Smooth muscle cell (in vitro differentiated cells): ENCODE measurements around the gene CACNA1C. TPM values are rescaled to one million over a fixed set of nuclear protein-coding genes. Genes with fewer than 3 reads are reported as not detected.

Experiments
- DNase-seq: peaks from one replicate; lab custom pipeline; 2025; ENCODE audit not compliant: unreplicated experiment; lab: John Stamatoyannopoulos, UW
- H2AFZ ChIP-seq: fragments of 200-600 bp; sonication (generic); 2 replicates; pipeline ENCODE4 v1.6.0; 2016; ENCODE audit warnings: antibody characterized with exemption, low read depth, mild to moderate bottlenecking
- H3F3A ChIP-seq: fragments of 200-600 bp; sonication (generic); 2 replicates; pipeline ENCODE4 v1.6.0; 2017; ENCODE audit warnings: antibody characterized with exemption, low read depth
- H3K27ac ChIP-seq: fragments of 200-600 bp; sonication (generic); 2 replicates; pipeline ENCODE4 v1.5.1; 2016; ENCODE audit warnings: low read depth, mild to moderate bottlenecking
- H3K27me3 ChIP-seq: fragments of 200-600 bp; sonication (generic); 2 replicates; pipeline ENCODE4 v1.6.1; 2016; ENCODE audit warnings: low read depth, mild to moderate bottlenecking
- H3K36me3 ChIP-seq: fragments of 200-600 bp; sonication (generic); 2 replicates; pipeline ENCODE4 v1.5.1; 2016; ENCODE audit warnings: low read depth
- H3K4me1 ChIP-seq: fragments of 200-600 bp; sonication (generic); 2 replicates; pipeline ENCODE4 v1.5.1; 2016; ENCODE audit warnings: low read depth
- H3K4me2 ChIP-seq: fragments of 200-600 bp; sonication (generic); 2 replicates; pipeline ENCODE4 v1.6.0; 2016; ENCODE audit warnings: mild to moderate bottlenecking
- H3K4me3 ChIP-seq: fragments of 200-600 bp; sonication (generic); 2 replicates; pipeline ENCODE4 v1.5.1; 2016; ENCODE audit warnings: mild to moderate bottlenecking
- H3K79me2 ChIP-seq: fragments of 200-600 bp; sonication (generic); 2 replicates; pipeline ENCODE4 v1.6.0; 2016; ENCODE audit warnings: low read depth, mild to moderate bottlenecking
- H3K9ac ChIP-seq: fragments of 200-600 bp; sonication (generic); 2 replicates; pipeline ENCODE4 v1.6.0; 2016; ENCODE audit warnings: low read depth
- H3K9me3 ChIP-seq: fragments of 200-600 bp; sonication (generic); replicated peaks from 2 replicates; pipeline ENCODE4 v1.5.1; 2016; ENCODE audit warnings: low read depth
- H4K20me1 ChIP-seq: fragments of 200-600 bp; sonication (generic); 2 replicates; pipeline ENCODE4 v1.6.0; 2016; ENCODE audit warnings: low read depth
- WGBS: methylation state at CpG from one replicate; pipeline ENCODE4 v1.1.7; 2016; ENCODE audit warnings: low lambda C conversion rate; 5-methylcytosine and 5-hydroxymethylcytosine counted together
- polyA plus RNA-seq: library from polyadenylated mRNA; unstranded; fragments of >200 nt; fragmentation: Nextera tagmentation; extraction: Ambion mirVana; gene quantifications from 2 replicates; pipeline ENCODE4 v1.2.1, GENCODE V29; 2016
- total RNA-seq: library from RNA; depleted of rRNA; stranded (reverse); fragments of >200 nt; gene quantifications from 2 replicates; pipeline ENCODE4 v1.2.3, GENCODE V29; 2014
- TF ChIP-seq, protein P1 (sequence below): fragments of 200-600 bp; sonication (generic); IDR thresholded peaks from 2 replicates; pipeline ENCODE4 v1.5.1; 2017; ENCODE audit warnings: borderline replicate concordance, mild to moderate bottlenecking, antibody characterized with exemption; ENCODE audit not compliant: insufficient read depth, poor library complexity, severe bottlenecking

Gene CACNA1C
- total and polyA plus RNA-seq, 2 experiments from 2014 or later = 1.6 to 4.5 TPM

DNA sequence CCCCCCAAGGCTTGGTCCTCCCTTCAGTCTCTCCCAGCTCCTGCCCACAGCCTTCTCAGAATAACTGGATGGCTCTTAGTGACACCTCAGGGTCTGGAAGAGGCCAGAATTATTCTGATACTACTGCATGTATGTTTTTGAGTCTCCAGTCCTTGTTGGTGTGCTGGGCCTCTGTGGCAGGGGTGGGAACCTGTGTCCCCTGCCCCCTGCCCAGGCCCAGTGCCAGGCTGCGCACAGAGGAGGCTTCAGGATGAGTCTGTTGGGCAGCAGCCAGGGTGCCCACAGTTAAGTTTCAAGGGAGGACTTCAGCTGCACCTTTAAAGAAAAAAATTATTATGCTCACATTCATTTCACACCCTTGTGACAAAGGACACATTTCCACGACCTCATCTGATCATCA lies 348.3 kb downstream of the CACNA1C start:
- no peaks in the 10 kb centered on the region for H3K27me3 ChIP-seq
- H4K20me1 ChIP-seq = no peaks in the 10 kb centered on the region
- H3K36me3 ChIP-seq = no peaks in the 10 kb centered on the region
- H3K79me2 ChIP-seq = no peaks in the 10 kb centered on the region
- H3K9me3 ChIP-seq = no peaks in the 10 kb centered on the region
- DNase-seq = no peak
- H3K27ac ChIP-seq = no peak overlapping the region
- WGBS = 81% methylated on average over 2 of the region's 2 CpGs
- H2AFZ ChIP-seq = no peak overlapping the region
- no peak overlapping the region for H3K4me2 ChIP-seq
- no peak overlapping the region for H3K9ac ChIP-seq
- H3K4me3 ChIP-seq = no peak overlapping the region
- H3K4me1 ChIP-seq = no peaks in the 10 kb centered on the region
- TF ChIP-seq, protein P1, sequence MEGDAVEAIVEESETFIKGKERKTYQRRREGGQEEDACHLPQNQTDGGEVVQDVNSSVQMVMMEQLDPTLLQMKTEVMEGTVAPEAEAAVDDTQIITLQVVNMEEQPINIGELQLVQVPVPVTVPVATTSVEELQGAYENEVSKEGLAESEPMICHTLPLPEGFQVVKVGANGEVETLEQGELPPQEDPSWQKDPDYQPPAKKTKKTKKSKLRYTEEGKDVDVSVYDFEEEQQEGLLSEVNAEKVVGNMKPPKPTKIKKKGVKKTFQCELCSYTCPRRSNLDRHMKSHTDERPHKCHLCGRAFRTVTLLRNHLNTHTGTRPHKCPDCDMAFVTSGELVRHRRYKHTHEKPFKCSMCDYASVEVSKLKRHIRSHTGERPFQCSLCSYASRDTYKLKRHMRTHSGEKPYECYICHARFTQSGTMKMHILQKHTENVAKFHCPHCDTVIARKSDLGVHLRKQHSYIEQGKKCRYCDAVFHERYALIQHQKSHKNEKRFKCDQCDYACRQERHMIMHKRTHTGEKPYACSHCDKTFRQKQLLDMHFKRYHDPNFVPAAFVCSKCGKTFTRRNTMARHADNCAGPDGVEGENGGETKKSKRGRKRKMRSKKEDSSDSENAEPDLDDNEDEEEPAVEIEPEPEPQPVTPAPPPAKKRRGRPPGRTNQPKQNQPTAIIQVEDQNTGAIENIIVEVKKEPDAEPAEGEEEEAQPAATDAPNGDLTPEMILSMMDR = no peak
- H3F3A ChIP-seq = no peaks in the 10 kb centered on the region

DNA sequence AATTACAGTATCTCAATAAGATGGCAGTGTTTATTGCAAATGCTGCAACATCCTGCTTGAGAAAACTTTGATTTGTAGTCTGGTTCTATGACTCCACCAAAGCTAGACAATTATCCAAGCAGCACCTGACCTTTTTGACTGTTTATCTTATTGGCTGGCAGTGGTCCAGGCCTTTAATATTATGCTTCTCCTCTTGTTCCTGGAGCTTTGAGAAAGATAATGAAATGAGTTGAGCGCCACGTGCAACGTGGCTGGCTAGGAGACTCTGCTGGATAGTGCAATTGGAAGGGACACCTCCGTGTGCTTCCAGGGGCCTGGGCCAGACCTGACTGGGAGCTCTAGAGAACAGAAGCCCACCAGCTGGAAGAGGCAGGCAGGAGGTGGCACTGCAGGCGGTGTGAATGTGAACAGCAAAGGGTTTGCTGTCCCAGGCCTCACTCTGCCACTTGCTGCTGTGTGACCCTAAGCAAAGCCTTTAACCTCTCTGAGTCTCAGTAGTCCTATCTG lies 349.3 kb downstream of the CACNA1C start:
- Histone ChIP-seq H3K27me3 (no peaks in the 10 kb centered on the region), H3K4me3 (no peak overlapping the region), H3K79me2 (no peaks in the 10 kb centered on the region), H3K4me2 (no peak overlapping the region), H4K20me1 (no peaks in the 10 kb centered on the region), H3K9ac (no peak overlapping the region), H3K27ac (no peak overlapping the region), H3K9me3 (no peaks in the 10 kb centered on the region), H3K36me3 (no peaks in the 10 kb centered on the region), H3F3A (no peaks in the 10 kb centered on the region), H3K4me1 (no peaks in the 10 kb centered on the region), H2AFZ (no peak overlapping the region)
- WGBS = 87% methylated on average over 5 of the region's 5 CpGs
- TF ChIP-seq, protein P1 = no peak
- no peak for DNase-seq

DNA sequence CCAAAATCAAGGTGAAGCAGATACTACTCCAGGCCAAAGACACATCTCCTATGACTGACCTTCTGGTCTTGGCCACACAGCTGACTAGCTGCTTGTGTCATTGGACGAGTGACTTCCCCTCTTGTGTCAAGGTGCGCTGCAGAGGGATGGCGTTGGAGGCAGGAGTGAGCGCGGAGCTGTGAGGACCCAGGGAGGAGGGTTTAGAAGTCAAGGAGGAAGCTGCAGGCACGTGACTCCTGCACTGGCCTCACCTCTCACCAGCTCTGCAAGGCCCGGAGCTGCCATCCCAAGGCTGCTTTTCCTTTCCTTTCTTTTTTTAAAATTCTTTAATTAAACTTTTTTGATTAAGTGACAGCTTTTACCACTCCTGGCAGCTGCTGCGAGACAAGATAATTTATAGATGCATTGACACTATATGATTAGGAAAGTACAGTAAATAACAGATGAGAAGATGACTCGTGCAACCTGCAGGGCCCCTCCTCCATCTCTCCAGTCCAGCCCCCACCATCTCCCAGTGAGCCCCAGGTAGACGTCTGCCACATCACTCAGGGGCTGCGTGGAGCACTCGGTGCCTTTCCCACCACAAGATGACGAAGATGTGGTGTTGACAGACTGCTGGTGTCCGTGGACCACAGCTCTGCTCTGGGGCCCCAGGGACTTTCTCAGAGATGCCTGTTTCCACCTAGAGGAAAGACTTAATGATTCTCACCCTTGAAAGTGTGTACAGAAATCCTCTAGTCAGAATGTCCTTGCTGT lies 350.6 kb downstream of the CACNA1C start:
- no peak for DNase-seq
- H3K4me2 ChIP-seq = no peak overlapping the region
- H3K4me3 ChIP-seq = no peak overlapping the region
- TF ChIP-seq, protein P1 = no peak
- no peaks in the 10 kb centered on the region for H4K20me1 ChIP-seq
- H2AFZ ChIP-seq = no peak overlapping the region
- H3K79me2 ChIP-seq = no peaks in the 10 kb centered on the region
- no peaks in the 10 kb centered on the region for H3F3A ChIP-seq
- no peak overlapping the region for H3K27ac ChIP-seq
- H3K9me3 ChIP-seq = no peaks in the 10 kb centered on the region
- WGBS = 90% methylated on average over 14 of the region's 14 CpGs
- H3K9ac ChIP-seq = no peak overlapping the region
- no peaks in the 10 kb centered on the region for H3K27me3 ChIP-seq
- H3K36me3 ChIP-seq = no peaks in the 10 kb centered on the region
- H3K4me1 ChIP-seq = no peaks in the 10 kb centered on the region

DNA sequence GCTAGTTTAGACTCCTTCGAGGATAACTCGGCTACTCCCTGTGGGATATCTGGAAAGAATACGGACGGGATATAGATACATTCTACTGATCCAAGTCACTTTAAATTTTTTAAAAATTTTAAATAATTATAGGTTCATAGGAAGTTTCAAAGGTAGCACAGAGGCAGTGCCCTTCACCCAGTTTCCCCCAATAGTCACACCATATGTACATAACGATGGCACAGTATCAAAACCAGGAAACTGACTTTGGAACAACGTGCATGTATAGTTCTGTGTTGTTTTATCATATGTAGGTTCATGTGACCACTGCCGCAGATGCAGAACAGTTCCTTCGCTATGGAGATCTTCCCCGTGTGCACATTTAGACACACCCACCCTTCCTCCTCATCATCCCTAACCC lies 352.3 kb downstream of the CACNA1C start:
- no peak overlapping the region for H3K4me2 ChIP-seq
- H3K4me1 ChIP-seq = no peaks in the 10 kb centered on the region
- no peak overlapping the region for H3K27ac ChIP-seq
- WGBS = 89% methylated on average over 9 of the region's 9 CpGs
- no peaks in the 10 kb centered on the region for H3K36me3 ChIP-seq
- TF ChIP-seq, protein P1 = no peak
- no peak overlapping the region for H3K9ac ChIP-seq
- no peak for DNase-seq
- H3F3A ChIP-seq = no peaks in the 10 kb centered on the region
- H3K4me3 ChIP-seq = no peak overlapping the region
- H4K20me1 ChIP-seq = no peaks in the 10 kb centered on the region
- H2AFZ ChIP-seq = no peak overlapping the region
- no peaks in the 10 kb centered on the region for H3K9me3 ChIP-seq
- no peaks in the 10 kb centered on the region for H3K79me2 ChIP-seq
- no peaks in the 10 kb centered on the region for H3K27me3 ChIP-seq
